Mesenchymal stem cell (in vitro differentiated cells and primary cell): ENCODE data around the gene SPINK14.

ENCODE experiments used
- DNase-seq: peaks from one replicate; pipeline ENCODE4 v3.0.0-alpha.2; 2013
- H2AFZ ChIP-seq: one replicate; pipeline ENCODE4 v1.6.1; 2013; ENCODE audit warnings: low read depth, mild to moderate bottlenecking, control low read depth, inconsistent platforms, low read length, moderate library complexity
- H2AK5ac ChIP-seq: 2 replicates; pipeline ENCODE4 v1.6.1; 2013; ENCODE audit warnings: low read length, moderate library complexity, mild to moderate bottlenecking, inconsistent platforms; ENCODE audit not compliant: severe bottlenecking
- H2BK120ac ChIP-seq: one replicate; pipeline ENCODE4 v1.6.1; 2013; ENCODE audit warnings: low read depth, mild to moderate bottlenecking, inconsistent platforms, low read length, moderate library complexity
- H2BK12ac ChIP-seq, 2 experiments: one replicate each; pipeline ENCODE4 v1.6.1; 2013; ENCODE audit warnings: inconsistent platforms in 2 of 2, low read length in 2 of 2, mild to moderate bottlenecking in 2 of 2, moderate library complexity in 2 of 2, control low read depth in 1 of 2
- H2BK15ac ChIP-seq: one replicate; pipeline ENCODE4 v1.6.1; 2013; ENCODE audit warnings: mild to moderate bottlenecking, low read depth, inconsistent platforms; ENCODE audit not compliant: poor library complexity, severe bottlenecking
- H2BK5ac ChIP-seq: 2 replicates; pipeline ENCODE4 v1.6.1; 2013; ENCODE audit warnings: low read depth, mild to moderate bottlenecking, low read length, control low read depth, inconsistent platforms; ENCODE audit not compliant: poor library complexity, severe bottlenecking
- H3K14ac ChIP-seq, 2 experiments: one replicate each; pipeline ENCODE4 v1.6.1; 2013; ENCODE audit warnings: inconsistent platforms in 2 of 2, low read length in 2 of 2, control low read depth in 1 of 2, mild to moderate bottlenecking in 1 of 2, moderate library complexity in 1 of 2
- H3K18ac ChIP-seq, 2 experiments: one replicate each; pipeline ENCODE4 v1.6.1; 2013; ENCODE audit warnings: inconsistent platforms in 2 of 2, low read length in 2 of 2, control low read depth in 1 of 2, low read depth in 1 of 2, mild to moderate bottlenecking in 1 of 2
- H3K23ac ChIP-seq, 2 experiments: one replicate each; pipeline ENCODE4 v1.6.1; 2013; ENCODE audit warnings: inconsistent platforms in 2 of 2, low read length in 2 of 2, mild to moderate bottlenecking in 2 of 2, moderate library complexity in 2 of 2, control low read depth in 1 of 2
- H3K27ac ChIP-seq: 2 replicates; pipeline ENCODE4 v1.5.1; 2013; ENCODE audit warnings: mild to moderate bottlenecking, moderate library complexity, low read length, control low read depth, inconsistent platforms; ENCODE audit not compliant: poor library complexity, severe bottlenecking
- H3K27me3 ChIP-seq, 2 experiments: 2 replicates each; pipeline versions ENCODE4 v1.6.1 to v1.7.0; 2013; ENCODE audit warnings: low read length in 2 of 2, mild to moderate bottlenecking in 2 of 2, moderate library complexity in 2 of 2, control low read depth in 1 of 2, inconsistent platforms in 1 of 2; ENCODE audit not compliant: control insufficient read depth in 1 of 2, insufficient read depth in 1 of 2
- H3K36me3 ChIP-seq, 2 experiments: 2 replicates each; pipeline versions ENCODE4 v1.6.1 to v1.7.0; 2013; ENCODE audit warnings: low read length in 2 of 2, control low read depth in 1 of 2, inconsistent platforms in 1 of 2, low read depth in 1 of 2, mild to moderate bottlenecking in 1 of 2; ENCODE audit not compliant: insufficient read depth in 2 of 2, control insufficient read depth in 1 of 2
- H3K4ac ChIP-seq, 2 experiments: one replicate each; pipeline ENCODE4 v1.6.1; 2013; ENCODE audit warnings: inconsistent platforms in 2 of 2, low read length in 2 of 2, mild to moderate bottlenecking in 2 of 2, moderate library complexity in 2 of 2, control low read depth in 1 of 2, low read depth in 1 of 2
- H3K4me1 ChIP-seq: 2 replicates; pipeline ENCODE4 v1.6.1; 2013; ENCODE audit warnings: low read depth, low read length, control low read depth; ENCODE audit not compliant: control insufficient read depth, insufficient read depth
- H3K4me2 ChIP-seq: 2 replicates; pipeline ENCODE4 v1.6.1; 2013; ENCODE audit warnings: low read length, mild to moderate bottlenecking, inconsistent platforms; ENCODE audit not compliant: poor library complexity, severe bottlenecking
- H3K4me3 ChIP-seq, 2 experiments: 2 replicates each; pipeline versions ENCODE4 v1.5.1 to v1.7.0; 2013; ENCODE audit warnings: low read length in 2 of 2, mild to moderate bottlenecking in 2 of 2, control low read depth in 1 of 2, low read depth in 1 of 2; ENCODE audit not compliant: insufficient read depth in 1 of 2
- H3K79me1 ChIP-seq: replicated peaks from 2 replicates; pipeline ENCODE4 v1.6.1; 2013; ENCODE audit warnings: mild to moderate bottlenecking, control low read depth, low read length, inconsistent platforms; ENCODE audit not compliant: poor library complexity, severe bottlenecking
- H3K9ac ChIP-seq: 2 replicates; pipeline ENCODE4 v1.7.0; 2013; ENCODE audit warnings: mild to moderate bottlenecking, low read length, moderate library complexity
- H3K9me3 ChIP-seq: 2 replicates; pipeline ENCODE4 v1.7.0; 2013; ENCODE audit warnings: mild to moderate bottlenecking, low read length; ENCODE audit not compliant: control insufficient read depth
- H4K8ac ChIP-seq: one replicate; pipeline ENCODE4 v1.6.1; 2013; ENCODE audit warnings: inconsistent platforms, mild to moderate bottlenecking, low read length, moderate library complexity
- H4K91ac ChIP-seq: one replicate; pipeline ENCODE4 v1.6.1; 2013; ENCODE audit warnings: mild to moderate bottlenecking, low read length, inconsistent platforms
- WGBS: methylation state at CpG from one replicate; pipeline ENCODE4 v1.1.7; 2013; ENCODE audit warnings: mixed read lengths; 5-methylcytosine and 5-hydroxymethylcytosine counted together

Gene SPINK14

DNA sequence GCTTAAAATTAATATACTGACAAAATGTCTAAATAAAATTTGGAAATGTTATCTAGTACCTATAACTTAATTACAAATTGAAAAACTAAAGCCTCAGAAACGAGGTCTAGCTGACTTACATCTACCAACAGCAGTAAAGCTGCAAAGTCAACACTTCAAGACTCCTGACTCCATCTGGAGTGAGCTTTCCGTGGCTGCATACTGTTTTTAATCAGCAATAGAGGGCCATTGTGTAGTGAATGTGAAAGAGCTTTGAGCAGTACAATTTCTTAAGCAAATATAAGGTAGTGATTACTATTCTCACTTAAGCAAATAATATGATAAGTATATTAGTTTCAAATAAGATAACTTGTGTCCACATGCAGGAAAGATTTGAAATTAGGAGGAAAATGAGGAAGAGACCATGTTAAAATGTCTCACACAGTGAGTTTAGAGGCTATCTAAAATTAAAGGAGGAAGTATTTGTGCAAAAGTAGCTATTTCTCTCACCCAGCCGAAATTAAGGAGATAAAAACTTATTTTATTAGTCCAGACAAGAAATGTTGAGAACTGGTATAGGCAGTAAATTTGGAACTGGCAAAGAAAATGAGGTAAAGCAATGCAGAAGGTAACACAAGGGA is 40.9 kb downstream of the SPINK14 start:
- Histone ChIP-seq H3K4me3 (no peak overlapping the region), H2BK15ac (no peak overlapping the region), H3K27me3 (no peaks in the 10 kb centered on the region), H3K23ac (no peak overlapping the region), H2AFZ (no peak overlapping the region), H2AK5ac (no peak overlapping the region), H3K4me2 (no peak overlapping the region), H2BK12ac (no peak overlapping the region), H4K8ac (no peak overlapping the region), H3K4ac (no peak overlapping the region), H2BK5ac (no peak overlapping the region), H2BK120ac (no peak overlapping the region), H3K9ac (no peak overlapping the region), H3K27ac (no peak overlapping the region), H3K36me3 (no peaks in the 10 kb centered on the region), H3K9me3 (no peaks in the 10 kb centered on the region), H3K79me1 (no peaks in the 10 kb centered on the region), H3K4me1 (no peaks in the 10 kb centered on the region), H3K14ac (no peak overlapping the region), H4K91ac (no peak overlapping the region), H3K18ac (no peak overlapping the region)
- 50% methylated on average over 2 of the region's 3 CpGs for WGBS
- DNase-seq: no peak

- Histone ChIP-seq H3K9ac (no peak overlapping the region), H4K8ac (no peak overlapping the region), H3K79me1 (no peaks in the 10 kb centered on the region), H3K4me2 (no peak overlapping the region), H3K4me3 (no peak overlapping the region), H2BK15ac (no peak overlapping the region), H3K4me1 (no peaks in the 10 kb centered on the region), H3K14ac (no peak overlapping the region), H3K23ac (no peak overlapping the region), H2AK5ac (no peak overlapping the region), H2AFZ (no peak overlapping the region), H4K91ac (no peak overlapping the region), H3K18ac (no peak overlapping the region), H3K9me3 (no peaks in the 10 kb centered on the region), H2BK120ac (no peak overlapping the region), H2BK12ac (no peak overlapping the region), H2BK5ac (no peak overlapping the region), H3K4ac (no peak overlapping the region), H3K36me3 (no peaks in the 10 kb centered on the region), H3K27ac (no peak overlapping the region), H3K27me3 (no peaks in the 10 kb centered on the region)
- DNase-seq: no peak
- 100% methylated on average over 1 of the region's 1 CpG for WGBS
Measured at GRCh38 chr5:148214665-148215185, 46.4 kb downstream of the SPINK14 start.

DNA sequence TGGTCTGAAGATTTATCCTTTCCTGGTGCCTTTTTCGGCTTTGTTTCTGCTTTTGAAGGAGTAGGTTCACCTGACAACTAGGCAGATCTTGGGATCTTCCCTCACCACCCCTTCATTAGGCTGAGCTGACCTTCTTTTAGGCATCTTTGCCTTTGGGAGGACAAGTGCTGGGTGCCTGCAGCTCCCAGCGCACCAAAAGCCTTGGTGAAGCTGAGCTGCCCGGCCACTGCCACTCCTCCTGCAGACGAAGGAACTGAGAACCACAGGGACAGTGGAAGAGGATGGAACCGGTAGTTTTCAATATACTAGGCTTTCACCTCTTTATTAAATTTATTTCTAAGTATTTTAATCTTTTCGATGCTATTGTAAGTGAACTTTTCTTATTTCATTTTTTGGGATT is 53.2 kb downstream of the SPINK14 start:
- no peak overlapping the region for H2AFZ ChIP-seq
- H3K4me2 ChIP-seq: no peak overlapping the region
- no peak overlapping the region for H2BK120ac ChIP-seq
- no peak overlapping the region for H3K4me3 ChIP-seq
- no peak overlapping the region for H3K4ac ChIP-seq
- no peak overlapping the region for H3K18ac ChIP-seq
- no peaks in the 10 kb centered on the region for H3K36me3 ChIP-seq
- no peaks in the 10 kb centered on the region for H3K4me1 ChIP-seq
- H3K27me3 ChIP-seq: no peaks in the 10 kb centered on the region
- H4K8ac ChIP-seq: no peak overlapping the region
- H4K91ac ChIP-seq: no peak overlapping the region
- no peaks in the 10 kb centered on the region for H3K9me3 ChIP-seq
- H3K9ac ChIP-seq: no peak overlapping the region
- H2BK5ac ChIP-seq: no peak overlapping the region
- H3K23ac ChIP-seq: no peak overlapping the region
- no peak overlapping the region for H3K14ac ChIP-seq
- H3K79me1 ChIP-seq: no peaks in the 10 kb centered on the region
- DNase-seq: no peak
- no peak overlapping the region for H2AK5ac ChIP-seq
- H2BK12ac ChIP-seq: no peak overlapping the region
- no peak overlapping the region for H3K27ac ChIP-seq
- no peak overlapping the region for H2BK15ac ChIP-seq
- 74% methylated on average over 3 of the region's 6 CpGs for whole genome bisulfite sequencing

DNA sequence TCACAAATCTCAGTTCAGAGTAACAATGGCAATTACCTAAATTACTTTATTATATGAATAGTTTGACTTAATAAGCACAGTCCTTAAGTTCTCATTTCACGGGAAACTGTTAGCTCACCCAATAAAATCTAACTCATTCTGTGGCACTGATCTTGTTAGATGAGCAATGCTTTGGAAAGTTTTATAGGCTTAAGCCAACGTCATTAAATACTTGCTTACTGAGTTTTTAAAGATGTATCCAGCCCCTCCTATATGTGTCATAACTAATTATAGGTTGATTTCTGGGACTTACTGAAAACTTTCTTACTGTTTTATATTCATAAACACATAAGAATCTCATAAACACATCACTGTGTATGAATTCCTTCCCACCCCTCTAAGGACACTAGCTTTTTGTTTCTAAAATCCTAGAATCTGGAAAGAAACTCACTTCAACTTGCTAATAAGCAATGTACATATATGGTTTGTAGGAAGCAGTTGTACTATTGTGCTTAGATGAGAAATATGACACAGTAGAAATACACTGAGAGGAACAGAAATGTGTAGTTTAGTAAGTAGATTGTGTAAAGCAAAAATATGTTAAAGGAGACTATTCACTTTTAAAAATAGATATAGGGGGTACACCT is 55.9 kb downstream of the SPINK14 start:
- Histone ChIP-seq H3K4me3 (no peak overlapping the region), H2BK12ac (no peak overlapping the region), H2AFZ (no peak overlapping the region), H2BK5ac (no peak overlapping the region), H3K36me3 (no peaks in the 10 kb centered on the region), H3K4me2 (no peak overlapping the region), H3K27ac (no peak overlapping the region), H3K23ac (no peak overlapping the region), H3K4me1 (no peaks in the 10 kb centered on the region), H3K14ac (no peak overlapping the region), H4K8ac (no peak overlapping the region), H2AK5ac (no peak overlapping the region), H3K9me3 (no peaks in the 10 kb centered on the region), H3K4ac (no peak overlapping the region), H3K79me1 (no peaks in the 10 kb centered on the region), H4K91ac (no peak overlapping the region), H3K27me3 (no peaks in the 10 kb centered on the region), H2BK120ac (no peak overlapping the region), H2BK15ac (no peak overlapping the region), H3K9ac (peak overlapping the region; percentile 55), H3K18ac (no peak overlapping the region)
- DNase-seq: no peak
- WGBS: no CpG with 5 or more reads among the region's 2 CpGs
